Stimulated activated CD8-positive, alpha-beta memory T cell treated with anti-CD3 and anti-CD28 coated beads, Interleukin-7, amount 100 ng/mL, for 1 hour (primary cell): Measurements from ENCODE around the gene GSE1.

Experiments
- DNase-seq, 2 donors: peaks; one replicate each; pipeline ENCODE4 v3.0.0-alpha.2; 2020; ENCODE audit warnings: low read depth in 2 of 2

The GSE1 gene

DNA sequence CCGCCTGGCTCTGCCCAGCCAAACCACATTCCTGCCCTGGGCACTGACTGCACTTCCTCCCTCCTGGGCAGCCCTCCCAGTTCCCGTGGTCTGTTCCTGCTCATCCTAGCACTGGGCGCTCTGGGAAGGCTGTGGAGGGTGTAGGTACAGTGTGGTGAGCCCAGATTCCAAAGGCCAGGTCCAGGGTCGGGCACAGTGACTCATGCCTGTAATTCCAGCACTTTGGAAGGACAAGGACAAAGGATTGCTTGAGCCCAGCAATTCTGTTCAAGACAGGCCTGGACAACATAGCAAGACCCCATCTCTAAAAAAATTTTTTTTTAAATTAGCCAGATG, 107.1 kb downstream of the GSE1 start:
- DNase-seq, result no peak

DNA sequence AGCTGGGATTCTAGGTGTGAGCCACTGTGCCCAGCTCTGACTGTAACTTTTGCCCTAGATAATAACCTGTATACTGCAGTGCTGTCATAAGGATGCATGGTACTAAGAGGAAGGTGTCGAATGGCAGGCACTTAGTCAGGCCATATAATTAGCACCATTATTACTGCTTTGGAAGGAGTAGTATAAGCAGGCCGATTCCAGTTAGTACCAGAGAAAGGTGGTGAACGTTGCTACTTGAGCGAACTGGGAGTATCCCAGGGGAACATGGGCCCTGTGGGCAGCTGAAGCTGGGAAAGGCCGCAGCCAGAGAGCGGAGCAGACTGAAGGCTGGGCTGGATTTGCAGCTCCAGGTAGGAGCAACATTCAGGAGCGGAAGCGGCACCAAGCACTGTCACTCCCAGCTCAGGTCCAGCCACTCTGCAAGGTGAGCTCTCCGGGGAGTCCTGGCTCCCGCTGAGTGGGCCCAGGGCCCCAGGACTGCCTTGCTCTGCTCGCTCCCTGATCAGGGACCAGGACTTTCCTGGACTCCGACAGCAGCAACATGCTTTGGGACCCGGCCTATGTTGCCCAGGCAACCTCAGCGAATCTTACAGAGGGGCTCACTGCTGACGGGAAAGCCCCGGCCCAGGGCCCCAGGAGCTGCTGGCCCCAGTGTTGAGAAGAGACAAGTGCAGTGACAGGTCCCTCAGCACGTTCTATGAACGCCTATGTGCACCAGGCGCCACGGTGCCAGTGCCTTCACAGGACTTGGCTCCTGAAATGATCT, 109.2 kb downstream of the GSE1 start:
- no peak for DNase-seq

DNA sequence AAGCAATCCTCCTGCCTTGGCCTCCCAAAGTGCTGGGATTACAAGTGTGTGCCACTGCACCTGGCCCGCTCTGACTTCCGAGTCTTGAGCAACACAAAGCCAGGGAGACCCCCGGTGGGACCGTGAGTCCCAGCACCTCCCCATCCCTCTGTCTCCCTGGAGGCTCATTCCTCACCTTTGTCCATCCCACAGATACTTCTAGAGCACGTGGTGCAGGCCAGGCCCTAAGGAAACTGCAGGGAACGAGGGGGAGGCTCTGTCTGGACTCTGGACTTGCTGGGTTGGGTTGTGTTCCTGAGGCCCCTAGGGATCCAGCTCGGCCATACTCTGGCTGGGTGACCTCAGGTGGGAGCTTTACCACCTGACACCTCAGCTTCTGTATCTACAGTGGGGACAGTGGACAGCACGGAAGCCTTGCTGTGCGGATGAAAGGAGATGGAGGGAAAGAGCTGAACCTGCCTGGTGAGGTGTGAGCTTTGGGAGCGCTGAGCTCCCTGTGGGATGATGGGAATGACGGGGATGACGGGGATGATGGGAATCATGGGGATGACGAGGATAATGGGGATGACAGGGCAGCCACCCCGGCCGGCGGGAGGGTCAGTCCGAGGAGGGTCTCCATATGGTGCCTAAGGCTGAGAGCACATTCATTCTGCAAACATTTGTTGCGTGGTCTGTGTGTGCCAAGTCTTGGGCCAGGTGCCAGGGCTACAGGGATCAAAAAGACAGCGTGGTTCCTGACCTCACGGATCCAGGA, 111.2 kb downstream of the GSE1 start:
- DNase-seq, result no peak

DNA sequence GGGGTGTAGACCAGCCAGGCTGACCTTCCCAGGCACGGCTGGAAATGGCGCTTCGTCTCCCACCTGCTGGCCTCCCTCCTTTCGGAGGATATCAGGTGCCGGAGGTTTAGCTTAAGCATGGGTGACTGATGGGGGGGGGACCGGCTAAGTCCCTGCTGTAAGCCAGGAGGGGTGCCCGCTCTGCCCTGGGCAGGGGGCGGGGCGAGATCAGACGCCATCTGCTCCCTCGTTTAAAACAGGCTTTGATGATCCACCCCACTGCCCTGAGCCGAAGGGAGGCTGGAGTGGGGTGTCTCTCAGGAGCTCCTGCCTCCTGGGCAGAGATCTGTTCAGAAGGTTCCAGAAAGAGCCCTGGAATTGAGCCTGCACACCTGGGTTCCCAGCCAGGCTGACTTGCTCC, 111.8 kb downstream of the GSE1 start:
- no peak for DNase-seq
